K562 (cell line): Measurements from ENCODE around the gene VEZF1. TPM values are rescaled to one million over a fixed set of nuclear protein-coding genes. Genes with fewer than 3 reads are reported as not detected.

Experiments
- CHD4 ChIP-seq: fragments of 200-600 bp; sonication (generic); IDR thresholded peaks from 3 replicates; pipeline ENCODE4 v1.6.1; 2012; ENCODE audit warnings: low read depth, mild to moderate bottlenecking, mixed read lengths, low read length, inconsistent platforms; ENCODE audit not compliant: insufficient read depth, insufficient replicate concordance, poor library complexity, severe bottlenecking
- GTF2F1 ChIP-seq: IDR thresholded peaks from 2 replicates; pipeline ENCODE4 v1.6.1; 2011; ENCODE audit warnings: low read depth, low read length, improper control_type of control experiment
- KDM4B ChIP-seq, 2 experiments: fragments of 450-650 bp in 1 of 2; sonication (generic) in 1 of 2; IDR thresholded peaks; 2 replicates each; pipeline ENCODE4 v1.6.1; 2016 to 2017; ENCODE audit warnings: borderline replicate concordance in 2 of 2, antibody characterized with exemption in 1 of 2, low read depth in 1 of 2, mild to moderate bottlenecking in 1 of 2
- MCM5 ChIP-seq: fragments of 450-650 bp; IDR thresholded peaks from 2 replicates; pipeline ENCODE4 v1.6.1; 2016; ENCODE audit warnings: low read depth
- STAT5A ChIP-seq: IDR thresholded peaks from 2 replicates; pipeline ENCODE4 v1.6.1; 2012; ENCODE audit warnings: low read length, inconsistent platforms, borderline replicate concordance
- TGIF2 ChIP-seq: sonication (generic); formaldehyde crosslinking; IDR thresholded peaks from 2 replicates; pipeline ENCODE4 v1.8.1; 2022; ENCODE audit warnings: mild to moderate bottlenecking, missing genetic modification reagents, moderate library complexity
- ZNF436 ChIP-seq: fragments of 250-450, 450-650 bp; sonication (Bioruptor Pico); formaldehyde crosslinking; IDR thresholded peaks from 2 replicates; pipeline ENCODE4 v1.7.0; 2020; ENCODE audit warnings: mild to moderate bottlenecking
- polyA plus RNA-seq, 8 experiments: library from polyadenylated mRNA; depleted of rRNA in 4 of 8; stranded (reverse) in 5 of 8; unstranded in 3 of 8; fragments of >200 nt; fragmentation: Nextera tagmentation in 2 of 8; fragmentation: Illumina TruSeq in 1 of 8; extraction: Ambion mirVana in 2 of 8; extraction: Trizol in 1 of 8; gene quantifications; 2 replicates each; pipeline versions ENCODE4 v1.2.1 to v1.2.3, GENCODE V29; 2011 to 2014; ENCODE audit warnings: inconsistent platforms in 1 of 8, missing spikeins in 1 of 8
- total RNA-seq, 7 experiments: library from RNA; depleted of rRNA in 6 of 7; stranded (reverse); fragments of >200 nt in 6 of 7; fragmentation: Illumina TruSeq in 2 of 7; extraction: Trizol in 2 of 7; gene quantifications; 2 replicates each; pipeline versions ENCODE4 v1.2.1 to v1.2.3, GENCODE V29; 2011 to 2021; ENCODE audit warnings: low replicate concordance in 1 of 7
- TF ChIP-seq, protein P1 (sequence below): fragments of 450-650 bp; IDR thresholded peaks from 2 replicates; pipeline ENCODE4 v1.6.1; 2017; ENCODE audit warnings: mild to moderate bottlenecking, moderate library complexity
- TF ChIP-seq, protein P2 (sequence below): fragments of 450-650 bp; formaldehyde crosslinking; IDR thresholded peaks from 2 replicates; pipeline ENCODE4 v1.4.0; 2020; ENCODE audit warnings: mild to moderate bottlenecking, moderate library complexity
- TF ChIP-seq, protein P3 (sequence below), 2 experiments: fragments of 450-650 bp in 1 of 2; IDR thresholded peaks; 2 replicates each; pipeline ENCODE4 v1.6.1; 2011 to 2017; ENCODE audit warnings: low read depth in 2 of 2, antibody characterized with exemption in 1 of 2, borderline replicate concordance in 1 of 2, low read length in 1 of 2, mild to moderate bottlenecking in 1 of 2, mixed read lengths in 1 of 2; ENCODE audit not compliant: control insufficient read depth in 1 of 2
- TF ChIP-seq, protein P4 (sequence below): fragments of 450-650 bp; formaldehyde crosslinking; IDR thresholded peaks from 2 replicates; pipeline ENCODE4 v1.4.0; 2022; ENCODE audit warnings: missing genetic modification characterization
- TF ChIP-seq, protein P5 (sequence below): sonication (generic); formaldehyde crosslinking; IDR thresholded peaks from 2 replicates; pipeline ENCODE4 v1.5.0; 2020; ENCODE audit warnings: missing genetic modification reagents

Gene VEZF1
- total and polyA plus RNA-seq, 9 of the 15 experiments (the other 6 are each of a cell fraction or from before 2014, with no cell fraction given): 9.5 to 33.4 (median 22.1) TPM

DNA sequence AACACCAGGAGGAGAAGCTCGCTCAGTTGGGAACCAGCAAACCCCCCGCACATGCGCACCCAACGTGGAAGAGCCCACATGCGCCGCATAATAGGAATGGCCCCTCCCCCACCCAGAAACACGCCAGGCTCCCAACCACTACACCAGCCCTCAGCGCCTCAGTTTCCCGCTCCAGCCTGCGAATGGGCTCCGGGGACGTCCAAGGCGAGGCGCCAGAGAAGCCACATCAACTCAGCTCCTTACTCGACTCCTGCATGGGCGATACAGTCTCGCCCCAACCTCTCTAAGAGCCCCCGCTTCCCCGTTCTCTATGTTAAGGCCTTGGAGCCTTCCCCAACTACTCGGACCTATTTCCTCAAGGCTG, 18.5 kb upstream of the VEZF1 start (continued):
- TF ChIP-seq, protein P1, sequence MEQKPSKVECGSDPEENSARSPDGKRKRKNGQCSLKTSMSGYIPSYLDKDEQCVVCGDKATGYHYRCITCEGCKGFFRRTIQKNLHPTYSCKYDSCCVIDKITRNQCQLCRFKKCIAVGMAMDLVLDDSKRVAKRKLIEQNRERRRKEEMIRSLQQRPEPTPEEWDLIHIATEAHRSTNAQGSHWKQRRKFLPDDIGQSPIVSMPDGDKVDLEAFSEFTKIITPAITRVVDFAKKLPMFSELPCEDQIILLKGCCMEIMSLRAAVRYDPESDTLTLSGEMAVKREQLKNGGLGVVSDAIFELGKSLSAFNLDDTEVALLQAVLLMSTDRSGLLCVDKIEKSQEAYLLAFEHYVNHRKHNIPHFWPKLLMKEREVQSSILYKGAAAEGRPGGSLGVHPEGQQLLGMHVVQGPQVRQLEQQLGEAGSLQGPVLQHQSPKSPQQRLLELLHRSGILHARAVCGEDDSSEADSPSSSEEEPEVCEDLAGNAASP: no peak
- TF ChIP-seq, protein P2, sequence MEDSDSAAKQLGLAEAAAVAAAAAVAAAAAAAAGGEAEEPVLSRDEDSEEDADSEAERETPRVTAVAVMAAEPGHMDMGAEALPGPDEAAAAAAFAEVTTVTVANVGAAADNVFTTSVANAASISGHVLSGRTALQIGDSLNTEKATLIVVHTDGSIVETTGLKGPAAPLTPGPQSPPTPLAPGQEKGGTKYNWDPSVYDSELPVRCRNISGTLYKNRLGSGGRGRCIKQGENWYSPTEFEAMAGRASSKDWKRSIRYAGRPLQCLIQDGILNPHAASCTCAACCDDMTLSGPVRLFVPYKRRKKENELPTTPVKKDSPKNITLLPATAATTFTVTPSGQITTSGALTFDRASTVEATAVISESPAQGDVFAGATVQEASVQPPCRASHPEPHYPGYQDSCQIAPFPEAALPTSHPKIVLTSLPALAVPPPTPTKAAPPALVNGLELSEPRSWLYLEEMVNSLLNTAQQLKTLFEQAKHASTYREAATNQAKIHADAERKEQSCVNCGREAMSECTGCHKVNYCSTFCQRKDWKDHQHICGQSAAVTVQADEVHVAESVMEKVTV: no peak
- no peak for TF ChIP-seq MCM5
- no peak for TF ChIP-seq CHD4
- no peak; a peak in 1 of 4 replicates for TF ChIP-seq KDM4B (IDR thresholded peaks at IDR 0.05; ENCODE audit: borderline replicate concordance in 2 of 2, low read depth in 1 of 2)
- no peak for TF ChIP-seq TGIF2 (CRISPR knock-in tag)
- TF ChIP-seq, protein P3, sequence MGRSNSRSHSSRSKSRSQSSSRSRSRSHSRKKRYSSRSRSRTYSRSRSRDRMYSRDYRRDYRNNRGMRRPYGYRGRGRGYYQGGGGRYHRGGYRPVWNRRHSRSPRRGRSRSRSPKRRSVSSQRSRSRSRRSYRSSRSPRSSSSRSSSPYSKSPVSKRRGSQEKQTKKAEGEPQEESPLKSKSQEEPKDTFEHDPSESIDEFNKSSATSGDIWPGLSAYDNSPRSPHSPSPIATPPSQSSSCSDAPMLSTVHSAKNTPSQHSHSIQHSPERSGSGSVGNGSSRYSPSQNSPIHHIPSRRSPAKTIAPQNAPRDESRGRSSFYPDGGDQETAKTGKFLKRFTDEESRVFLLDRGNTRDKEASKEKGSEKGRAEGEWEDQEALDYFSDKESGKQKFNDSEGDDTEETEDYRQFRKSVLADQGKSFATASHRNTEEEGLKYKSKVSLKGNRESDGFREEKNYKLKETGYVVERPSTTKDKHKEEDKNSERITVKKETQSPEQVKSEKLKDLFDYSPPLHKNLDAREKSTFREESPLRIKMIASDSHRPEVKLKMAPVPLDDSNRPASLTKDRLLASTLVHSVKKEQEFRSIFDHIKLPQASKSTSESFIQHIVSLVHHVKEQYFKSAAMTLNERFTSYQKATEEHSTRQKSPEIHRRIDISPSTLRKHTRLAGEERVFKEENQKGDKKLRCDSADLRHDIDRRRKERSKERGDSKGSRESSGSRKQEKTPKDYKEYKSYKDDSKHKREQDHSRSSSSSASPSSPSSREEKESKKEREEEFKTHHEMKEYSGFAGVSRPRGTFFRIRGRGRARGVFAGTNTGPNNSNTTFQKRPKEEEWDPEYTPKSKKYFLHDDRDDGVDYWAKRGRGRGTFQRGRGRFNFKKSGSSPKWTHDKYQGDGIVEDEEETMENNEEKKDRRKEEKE (IDR thresholded peaks at IDR 0.05; ENCODE audit: borderline replicate concordance in 1 of 2, control insufficient read depth in 1 of 2, low read depth in 2 of 2, low read length in 1 of 2): no peak
- no peak for TF ChIP-seq STAT5A
- 0 out of 2 replicates have a peak, but pooled peaks have one; percentile 43 for TF ChIP-seq GTF2F1
- TF ChIP-seq, protein P4, sequence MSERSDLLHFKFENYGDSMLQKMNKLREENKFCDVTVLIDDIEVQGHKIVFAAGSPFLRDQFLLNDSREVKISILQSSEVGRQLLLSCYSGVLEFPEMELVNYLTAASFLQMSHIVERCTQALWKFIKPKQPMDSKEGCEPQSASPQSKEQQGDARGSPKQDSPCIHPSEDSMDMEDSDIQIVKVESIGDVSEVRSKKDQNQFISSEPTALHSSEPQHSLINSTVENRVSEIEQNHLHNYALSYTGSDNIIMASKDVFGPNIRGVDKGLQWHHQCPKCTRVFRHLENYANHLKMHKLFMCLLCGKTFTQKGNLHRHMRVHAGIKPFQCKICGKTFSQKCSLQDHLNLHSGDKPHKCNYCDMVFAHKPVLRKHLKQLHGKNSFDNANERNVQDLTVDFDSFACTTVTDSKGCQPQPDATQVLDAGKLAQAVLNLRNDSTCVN (CRISPR knock-in tag): peak; percentile 11; the same call in 1 of the 2 replicates
- TF ChIP-seq ZNF436 (CRISPR knock-in tag): no peak
- TF ChIP-seq, protein P5, sequence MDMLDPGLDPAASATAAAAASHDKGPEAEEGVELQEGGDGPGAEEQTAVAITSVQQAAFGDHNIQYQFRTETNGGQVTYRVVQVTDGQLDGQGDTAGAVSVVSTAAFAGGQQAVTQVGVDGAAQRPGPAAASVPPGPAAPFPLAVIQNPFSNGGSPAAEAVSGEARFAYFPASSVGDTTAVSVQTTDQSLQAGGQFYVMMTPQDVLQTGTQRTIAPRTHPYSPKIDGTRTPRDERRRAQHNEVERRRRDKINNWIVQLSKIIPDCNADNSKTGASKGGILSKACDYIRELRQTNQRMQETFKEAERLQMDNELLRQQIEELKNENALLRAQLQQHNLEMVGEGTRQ (CRISPR knock-in tag): no peak
